CD4-positive, alpha-beta T cell treated with Interleukin-15 for 1 hour (primary cell): ENCODE data around the gene HSPB9.

Source experiments
- DNase-seq: peaks from one replicate; pipeline ENCODE4 v3.0.0-alpha.2; 2020

The HSPB9 gene

DNA sequence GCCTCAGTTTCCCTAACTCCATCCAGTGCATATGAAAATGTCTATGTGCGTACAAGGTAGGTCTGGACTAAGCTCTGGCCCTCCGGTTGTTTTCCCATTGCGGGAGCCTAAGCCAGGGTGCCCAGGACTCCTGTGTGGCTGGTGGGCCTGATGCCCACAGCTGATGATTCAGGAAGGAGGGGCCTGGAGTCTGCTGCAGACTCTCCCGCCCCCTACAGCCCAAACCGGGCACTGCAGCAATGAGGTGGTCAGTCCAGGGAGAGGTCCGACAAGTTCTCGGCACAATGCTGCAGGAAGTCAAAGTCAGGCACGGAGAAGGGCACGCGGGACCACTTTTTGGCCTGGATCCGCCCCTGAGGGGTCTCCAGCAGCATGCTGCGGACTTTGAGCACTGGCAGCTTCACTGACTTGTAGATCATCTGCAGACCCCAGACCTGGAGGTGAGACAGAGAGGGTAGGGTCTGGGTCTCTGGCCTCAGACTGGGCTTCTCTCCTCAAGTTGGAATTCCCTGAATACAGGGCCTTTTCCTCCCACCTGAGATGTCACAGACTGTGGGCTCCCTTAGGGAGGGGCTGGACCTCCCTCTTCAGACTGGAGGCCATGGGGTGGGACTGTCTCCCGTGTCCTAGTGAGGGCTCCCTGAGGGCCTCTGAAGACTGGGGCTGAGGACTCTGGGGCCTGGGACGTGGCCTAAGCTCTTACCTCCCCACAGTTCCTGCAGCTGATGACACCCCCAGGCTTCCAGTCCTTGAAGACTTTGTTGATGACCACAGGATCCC, 20.9 kb upstream of the HSPB9 start:
- DNase-seq, result peak; percentile 56

DNA sequence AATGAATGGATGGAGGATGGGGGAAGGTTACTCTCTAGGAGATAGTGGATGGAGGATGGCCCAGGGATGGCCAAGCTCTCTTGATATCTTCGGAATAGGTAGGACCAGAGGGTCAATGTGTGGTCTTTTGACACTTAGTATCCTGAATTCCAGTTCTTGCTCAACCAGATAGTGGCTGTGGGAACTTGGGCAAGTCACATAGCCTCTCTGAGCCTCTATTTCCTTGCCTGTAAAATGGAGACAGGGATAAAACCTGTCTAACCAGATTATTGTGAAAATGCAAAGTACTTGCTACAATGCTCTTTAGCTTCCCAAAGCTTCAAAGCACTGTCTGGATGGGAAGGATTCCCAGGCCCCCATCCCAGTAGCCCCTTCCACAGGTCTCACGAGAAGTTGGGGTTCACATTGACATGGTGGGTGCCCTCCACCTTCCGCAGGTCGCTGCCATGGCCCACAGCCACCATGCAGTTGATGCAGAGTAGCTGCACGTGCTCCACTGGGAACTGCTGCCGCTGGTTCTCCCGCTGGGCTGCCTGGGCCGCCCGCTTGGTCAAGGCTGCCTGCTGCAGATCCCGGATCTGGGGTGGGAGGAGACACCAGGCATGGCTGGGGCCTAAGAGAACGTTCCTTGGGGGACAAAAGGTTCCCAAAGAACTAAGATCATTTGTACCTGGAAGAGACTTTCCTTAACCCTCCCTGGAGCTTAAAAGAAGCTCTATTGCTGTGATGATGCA, 19.2 kb upstream of the HSPB9 start:
- DNase-seq, result no peak

DNA sequence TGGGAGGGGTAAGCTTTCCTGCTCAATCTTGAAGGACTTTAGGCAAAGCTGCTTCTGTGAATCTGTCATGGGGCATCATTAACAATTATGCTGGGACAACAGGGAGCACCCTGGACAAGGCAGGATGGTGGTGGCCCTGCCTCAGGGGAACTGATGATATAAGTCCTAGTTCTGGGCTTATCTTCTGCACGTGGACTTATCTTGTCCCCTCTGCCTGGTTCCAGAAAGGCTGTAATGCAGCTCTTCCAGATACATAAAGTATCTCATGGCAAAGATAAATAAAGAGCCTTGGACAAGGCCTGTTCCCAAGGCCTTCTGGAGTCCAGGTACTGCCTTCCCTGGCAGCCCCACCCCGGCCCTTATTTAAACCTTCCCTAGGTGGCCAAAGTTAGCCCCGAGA, 18.3 kb upstream of the HSPB9 start:
- DNase-seq, result no peak

DNA sequence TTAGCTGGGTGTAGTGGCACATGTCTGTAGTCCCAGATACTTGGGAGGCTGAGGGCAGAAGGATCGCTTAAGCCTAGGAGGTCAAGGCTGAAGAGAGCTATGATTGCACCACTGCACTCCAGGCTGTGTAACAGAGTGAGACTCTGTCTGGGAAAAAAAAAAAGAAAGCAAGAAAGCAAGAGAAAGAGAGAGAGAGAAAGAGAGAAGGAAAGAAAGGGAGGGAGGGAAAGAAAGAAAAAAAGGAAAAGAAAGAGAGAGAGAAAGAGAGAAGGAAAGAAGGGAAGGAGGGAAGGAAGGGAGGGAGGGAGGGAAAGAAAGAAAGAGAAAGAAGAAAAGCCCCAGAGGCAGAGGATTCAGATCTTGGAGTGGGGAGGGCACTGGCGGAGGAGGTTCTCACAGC, 16.6 kb upstream of the HSPB9 start:
- no peak for DNase-seq

DNA sequence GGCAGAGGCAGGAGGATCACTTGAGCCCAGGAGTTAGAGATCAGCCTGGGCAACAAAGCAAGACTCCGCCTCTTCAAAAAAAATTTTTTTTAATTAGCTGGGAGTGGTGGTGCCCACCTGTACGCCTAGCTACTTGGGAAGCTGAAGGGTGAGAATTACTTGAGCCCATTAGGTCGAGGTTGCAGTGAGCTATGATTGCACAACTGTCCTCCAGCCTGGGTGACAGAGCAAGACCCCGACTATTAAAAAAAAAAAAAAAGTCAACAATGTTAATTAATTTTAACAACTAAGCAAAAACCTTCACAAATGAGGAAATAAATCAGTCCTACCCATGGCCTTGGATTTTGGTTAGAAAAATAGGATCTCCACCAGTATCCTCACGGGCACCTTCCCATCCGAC, 15.5 kb upstream of the HSPB9 start:
- no peak for DNase-seq

DNA sequence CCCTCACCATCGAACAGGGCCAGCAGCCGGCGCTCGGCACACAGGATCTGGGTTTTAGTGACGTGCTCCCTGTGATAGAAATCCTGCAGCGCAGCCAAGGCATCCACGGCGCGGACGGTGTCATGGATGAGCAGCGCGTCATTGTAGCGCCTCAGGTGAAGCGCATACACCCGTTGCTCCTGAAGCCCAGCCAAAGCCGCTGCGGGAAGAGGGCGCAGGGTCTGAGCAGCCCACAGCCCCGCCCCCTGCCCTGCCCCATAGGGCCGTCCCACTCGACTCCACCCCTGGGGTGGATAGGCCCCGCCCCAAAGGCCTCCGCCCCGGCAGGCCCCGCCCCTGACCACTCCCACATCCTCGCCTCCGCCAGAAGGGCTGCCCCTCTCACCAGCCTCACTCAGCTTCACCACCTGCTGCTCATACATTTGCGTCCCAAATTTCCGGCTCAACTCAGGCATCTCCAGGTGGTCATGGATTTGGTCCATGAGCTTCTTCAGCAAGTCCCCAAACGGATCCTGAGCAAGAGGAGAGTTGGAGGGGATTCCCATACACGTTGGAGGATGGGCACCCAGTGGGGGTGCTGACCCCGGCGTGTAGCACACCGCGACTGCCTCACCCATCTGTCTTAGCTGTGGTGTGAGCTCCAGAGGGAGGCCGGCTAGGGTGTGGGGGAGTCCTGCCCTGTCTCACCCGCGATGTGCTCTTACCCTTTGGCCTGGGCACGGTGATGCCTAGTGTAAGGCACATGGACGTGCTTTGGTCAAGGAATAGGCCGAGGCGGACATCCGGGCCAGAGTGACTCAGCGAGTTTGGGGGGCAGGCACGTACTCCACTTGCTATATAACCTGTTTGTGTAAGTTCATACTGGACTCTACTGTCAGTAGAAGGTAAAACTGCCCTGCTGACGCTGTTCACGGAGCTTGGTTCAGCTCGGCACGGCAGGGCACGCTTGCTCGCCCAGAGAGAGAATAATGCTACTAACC, 14.7 kb upstream of the HSPB9 start:
- DNase-seq, result peak; percentile 91

- DNase-seq, result no peak
Observed at GRCh38 chr17:42109086-42109485, 13.5 kb upstream of the HSPB9 start.

- DNase-seq, result no peak
Observed at GRCh38 chr17:42110301-42111264, 12.0 kb upstream of the HSPB9 start.

DNA sequence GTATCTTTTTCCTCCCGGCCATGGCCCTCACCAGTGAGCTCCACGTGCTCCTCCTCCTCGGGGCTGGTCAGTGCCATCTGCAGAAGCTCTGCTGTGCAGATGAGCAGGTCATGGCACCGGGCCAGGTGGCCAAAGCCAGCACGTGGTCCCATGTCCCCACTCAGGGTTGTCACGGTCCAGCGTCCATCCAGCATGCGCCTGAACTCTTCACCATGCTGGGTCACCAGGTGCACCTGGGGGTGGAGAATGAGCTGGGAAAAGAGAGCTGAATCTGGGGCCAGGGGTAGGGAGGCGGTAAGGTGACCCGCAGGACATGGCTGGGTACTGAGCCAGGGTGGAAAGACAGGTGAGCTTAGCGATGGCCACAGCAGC, 11.4 kb upstream of the HSPB9 start:
- no peak for DNase-seq

DNA sequence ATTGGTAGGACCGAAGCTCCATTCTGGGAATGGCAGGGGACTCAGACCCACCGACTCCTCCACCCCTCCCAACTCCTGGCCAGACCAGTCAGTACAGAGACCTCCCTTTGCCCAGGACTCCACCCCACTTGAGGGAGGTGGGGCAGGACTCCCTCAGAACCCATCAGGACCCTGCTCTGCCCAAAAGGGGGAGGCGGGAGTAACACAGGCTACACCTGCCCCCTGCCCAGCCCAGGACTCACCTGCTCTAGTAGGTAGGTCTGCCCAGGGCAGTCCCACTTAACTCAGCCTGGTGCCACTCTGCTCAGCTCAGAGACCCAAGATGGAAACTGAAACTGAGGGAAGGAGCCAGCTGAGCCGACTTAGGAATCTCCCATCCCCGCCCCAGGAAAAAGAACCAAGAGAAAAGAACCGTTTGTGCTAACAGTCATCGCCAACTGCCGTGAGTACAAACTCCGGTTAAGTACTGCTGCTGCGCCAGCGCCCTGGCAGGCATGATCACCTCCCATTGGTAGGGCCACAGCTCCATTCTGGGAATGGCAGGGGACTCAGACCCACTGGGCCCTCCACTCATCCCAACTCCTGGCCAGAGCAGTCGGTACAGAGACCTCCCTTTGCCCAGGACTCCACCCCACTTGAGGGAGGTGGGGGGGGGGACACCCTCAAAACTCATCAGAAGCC, 10.6 kb upstream of the HSPB9 start:
- no peak for DNase-seq

GRCh38 chr17:42112552-42113176, 9.9 kb upstream of the HSPB9 start, which contains the start of gene DHX58:
TSS of gene DHX58 (minus strand) at chr17:42112714. CDS start at chr17:42111892, 822 bp downstream.
- peak; percentile 85 for DNase-seq

GRCh38 chr17:42113293-42114069, 9.1 kb upstream of the HSPB9 start:
- no peak for DNase-seq

DNA sequence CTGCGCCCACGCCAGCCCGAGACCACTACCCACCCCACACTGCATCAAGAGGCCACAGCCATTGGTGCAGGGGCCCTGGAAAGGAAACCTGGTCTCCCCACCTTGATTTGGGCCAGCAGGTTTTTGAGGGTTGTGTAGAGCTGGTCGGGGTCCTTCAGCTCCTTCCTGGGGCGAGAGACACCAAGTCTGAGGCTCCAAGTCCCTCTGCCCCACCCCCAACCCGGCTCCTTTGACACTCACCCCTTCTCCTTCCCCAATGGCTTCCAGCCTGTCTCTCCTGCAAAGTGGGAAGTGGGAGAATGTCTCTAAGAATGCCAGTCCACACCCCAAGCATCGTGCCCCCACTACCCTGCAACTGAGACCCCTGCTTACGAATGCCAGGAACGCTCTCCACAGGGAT, 8.5 kb upstream of the HSPB9 start:
- DNase-seq, result no peak

GRCh38 chr17:42116705-42117396, 5.8 kb upstream of the HSPB9 start:
- peak; percentile 84 for DNase-seq

- no peak for DNase-seq
Observed at GRCh38 chr17:42117397-42118125, 5.0 kb upstream of the HSPB9 start.

- no peak for DNase-seq
Observed at GRCh38 chr17:42118126-42118510, 4.5 kb upstream of the HSPB9 start.

GRCh38 chr17:42118545-42118944, 4.1 kb upstream of the HSPB9 start:
- DNase-seq, result no peak

- no peak for DNase-seq
Observed at GRCh38 chr17:42119301-42119700, 3.3 kb upstream of the HSPB9 start.
